ENCODE results near the gene UAP1. TPM values are rescaled to one million over a fixed set of nuclear protein-coding genes. Genes with fewer than 3 reads are reported as not detected.
A peak's percentile ranks its signal among the peaks of the same experiment; 100 is the strongest.

UAP1 gene
- 66.2 and 72.1 TPM in 2 replicates for total RNA-seq

GRCh38 chr1:162561616-162562469 is at the start of gene UAP1:
UAP1 (plus strand) TSS chr1:162561722; CDS start chr1:162566069, 4,347 bp downstream.
- DNase-seq = peak; percentile 46

- no peak for DNase-seq
These were observed 34.2 kb upstream of the UAP1 start for GRCh38 chr1:162527314-162527713.

GRCh38 chr1:162530307-162530987 is 31.1 kb upstream of the UAP1 start:
- DNase-seq = peak; percentile 41

GRCh38 chr1:162530988-162531319 is 30.6 kb upstream of the UAP1 start:
- no peak for DNase-seq

- no peak for DNase-seq
These were observed 26.0 kb upstream of the UAP1 start for GRCh38 chr1:162535501-162535900.

- no peak for DNase-seq
These were observed 25.0 kb upstream of the UAP1 start for GRCh38 chr1:162536511-162536910.

GRCh38 chr1:162537216-162537615 is 24.3 kb upstream of the UAP1 start:
- DNase-seq = no peak

- peak; percentile 83 for DNase-seq
These were observed 22.6 kb upstream of the UAP1 start for GRCh38 chr1:162538815-162539431.

- DNase-seq = peak; percentile 93
These were observed 19.8 kb upstream of the UAP1 start for GRCh38 chr1:162541619-162542141.

- no peak for DNase-seq
These were observed 18.3 kb upstream of the UAP1 start for GRCh38 chr1:162543228-162543627.

- DNase-seq = no peak
These were observed 13.4 kb upstream of the UAP1 start for GRCh38 chr1:162548170-162548569.

- DNase-seq = no peak
These were observed 12.5 kb upstream of the UAP1 start for GRCh38 chr1:162549001-162549400.

- DNase-seq = no peak
These were observed 10.6 kb upstream of the UAP1 start for GRCh38 chr1:162550925-162551324.

GRCh38 chr1:162551969-162552683 is 9.4 kb upstream of the UAP1 start:
- no peak for DNase-seq

GRCh38 chr1:162552684-162553252 is 8.8 kb upstream of the UAP1 start:
- no peak for DNase-seq

GRCh38 chr1:162554258-162554657 is 7.3 kb upstream of the UAP1 start:
- no peak for DNase-seq

GRCh38 chr1:162557536-162557935 is 4.0 kb upstream of the UAP1 start:
- DNase-seq = no peak

- no peak for DNase-seq
These were observed 1.1 kb upstream of the UAP1 start for GRCh38 chr1:162560303-162561036.

- DNase-seq = peak; percentile 98
These were observed 396 bp upstream of the UAP1 start for GRCh38 chr1:162561037-162561615.

- peak; percentile 52 for DNase-seq
These were observed 927 bp downstream of the UAP1 start for GRCh38 chr1:162562470-162562828.

GRCh38 chr1:162564762-162565218 is 3.3 kb downstream of the UAP1 start:
- DNase-seq = peak; percentile 37
